Endothelial cell of hepatic sinusoid (primary cell): ENCODE measurements around the gene GNAT3.

ENCODE experiments used
- in situ Hi-C: cut with HindIII; loops from 2 replicates; pipeline ENCODE4 v1.10.0; 2017; ENCODE audit warnings: low sequenced_read_pairs

Gene GNAT3

DNA sequence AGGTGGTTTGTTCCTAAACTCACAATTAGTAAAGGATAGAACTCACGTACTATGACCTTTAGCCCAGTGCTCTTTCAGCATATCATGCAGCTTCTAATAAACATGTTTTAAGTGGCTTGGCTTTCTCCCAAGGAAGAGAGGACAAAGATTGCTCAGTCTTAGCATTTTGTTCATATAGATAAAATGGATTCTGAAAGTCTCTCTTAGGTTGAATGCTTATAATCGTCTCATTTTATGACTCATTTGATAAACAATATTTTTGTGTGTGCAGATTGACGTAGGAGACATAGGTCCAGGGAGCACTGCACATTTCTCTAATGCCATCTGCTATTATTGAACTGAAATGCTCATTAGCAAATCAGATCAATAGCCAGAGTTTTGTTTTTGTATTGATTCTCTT, 44.8 kb downstream of the GNAT3 start:
- in situ Hi-C loops = no loop called here

- in situ Hi-C loops = no loop called here
Measured at GRCh38 chr7:80466636-80467035, 45.2 kb downstream of the GNAT3 start.

DNA sequence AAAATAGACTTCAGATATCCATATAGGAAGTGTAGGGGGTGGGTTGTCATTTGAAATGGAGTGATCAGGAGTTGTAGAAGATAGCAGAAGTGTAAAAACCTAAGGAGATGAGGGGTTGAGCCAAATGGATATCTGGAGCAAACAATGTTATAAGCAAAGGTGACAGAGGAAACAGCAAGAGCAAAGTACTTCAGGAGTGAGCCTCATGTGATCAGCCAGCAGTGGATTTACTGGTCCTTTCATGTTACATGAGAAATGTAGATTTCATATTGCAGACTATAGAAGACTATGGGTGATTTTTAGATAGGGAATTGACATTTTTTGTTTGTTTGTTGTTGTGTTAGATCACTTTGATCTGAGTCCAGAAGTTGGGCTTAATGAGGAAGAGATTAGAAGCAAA, 47.7 kb downstream of the GNAT3 start:
- in situ Hi-C loops = no loop called here

- in situ Hi-C loops = no loop called here
Measured at GRCh38 chr7:80463272-80463920, 48.5 kb downstream of the GNAT3 start.

- in situ Hi-C loops = no loop called here
Measured at GRCh38 chr7:80460857-80461256, 51.0 kb downstream of the GNAT3 start.

GRCh38 chr7:80459776-80460510, 51.9 kb downstream of the GNAT3 start:
- in situ Hi-C loops = no loop called here

DNA sequence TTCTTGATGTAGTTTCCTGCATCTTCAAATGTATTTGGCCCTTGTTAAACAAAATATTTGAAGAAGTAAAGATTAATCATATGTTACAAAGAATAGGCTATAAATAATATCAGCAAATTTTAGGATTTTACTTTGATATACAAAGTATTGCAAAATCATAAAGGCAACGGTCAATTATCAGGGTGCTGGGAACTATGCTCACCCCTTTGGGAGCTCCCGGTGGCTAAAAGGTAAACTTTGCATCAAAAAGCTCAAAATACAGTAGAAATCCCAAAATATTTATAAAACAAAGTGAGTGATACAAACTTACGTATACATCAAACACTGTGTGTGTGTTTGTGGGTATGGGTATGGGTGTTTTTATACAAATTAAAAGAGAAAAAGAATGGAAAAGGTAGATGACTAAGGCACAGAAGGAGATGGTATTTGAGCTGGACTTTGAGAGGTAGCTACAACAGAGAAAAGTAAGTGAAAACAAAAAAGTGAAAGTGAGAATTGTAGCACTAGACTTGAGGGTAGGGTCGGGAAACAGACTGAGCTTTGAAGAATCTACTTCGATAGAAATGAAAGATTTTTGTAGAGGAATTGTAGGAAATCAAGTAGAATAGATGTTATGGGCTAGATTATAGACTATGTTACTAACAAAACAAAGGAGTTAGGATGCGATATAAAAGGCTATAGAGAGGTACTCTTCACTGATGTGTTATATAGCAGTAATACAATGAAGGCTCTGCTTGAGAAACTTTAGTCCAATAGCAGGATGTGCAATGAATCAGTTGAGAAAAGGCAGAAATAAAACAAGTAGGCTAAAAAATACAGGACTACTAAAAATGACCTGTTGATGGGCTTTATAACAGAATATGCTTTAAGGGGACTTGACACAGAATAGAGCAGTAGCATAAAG, 52.8 kb downstream of the GNAT3 start:
- in situ Hi-C loops = no loop called here

- in situ Hi-C loops = no loop called here
Measured at GRCh38 chr7:80453699-80454340, 58.0 kb downstream of the GNAT3 start.

DNA sequence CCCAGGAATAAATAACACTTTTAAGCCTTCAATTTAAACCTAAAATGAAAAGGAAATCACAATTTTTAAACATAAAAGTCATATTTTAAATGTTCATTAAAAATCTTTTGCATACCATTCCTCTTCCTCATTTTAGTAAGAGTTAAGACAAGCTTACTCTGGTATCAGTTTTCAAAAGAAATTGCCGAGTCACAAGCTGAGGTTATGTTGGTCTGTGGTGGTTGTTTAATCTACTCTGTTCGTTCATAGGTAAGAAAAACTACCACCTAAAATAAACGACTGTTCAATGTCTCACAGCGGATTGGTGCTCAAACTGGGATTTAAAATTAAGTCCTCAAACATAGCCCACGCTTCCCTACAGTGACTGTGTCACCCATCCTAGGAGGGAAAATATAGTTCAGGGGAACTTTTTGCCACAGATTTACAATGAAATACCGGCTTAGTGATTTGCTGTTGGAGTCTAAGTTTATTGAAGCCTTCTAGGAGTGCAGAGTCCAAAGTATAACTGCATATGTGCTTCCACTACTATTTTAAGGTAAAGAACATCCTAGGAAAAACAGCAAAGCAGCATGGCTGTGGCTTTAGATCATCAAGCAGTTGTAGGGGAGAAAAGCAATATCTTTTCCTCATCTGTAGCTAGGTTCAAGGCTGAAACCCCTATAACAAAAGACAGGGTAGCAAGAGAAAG, 61.1 kb downstream of the GNAT3 start:
- in situ Hi-C loops = no loop called here

GRCh38 chr7:80449836-80450235, 62.0 kb downstream of the GNAT3 start:
- in situ Hi-C loops = loop anchor here (25.0 kb wide), 1 partner anchor 212 kb away; no protein-coding TSS in a partner anchor

GRCh38 chr7:80445351-80445750, 66.5 kb downstream of the GNAT3 start:
- in situ Hi-C loops = loop anchor here (25.0 kb wide), 1 partner anchor 217 kb away; no protein-coding TSS in a partner anchor

DNA sequence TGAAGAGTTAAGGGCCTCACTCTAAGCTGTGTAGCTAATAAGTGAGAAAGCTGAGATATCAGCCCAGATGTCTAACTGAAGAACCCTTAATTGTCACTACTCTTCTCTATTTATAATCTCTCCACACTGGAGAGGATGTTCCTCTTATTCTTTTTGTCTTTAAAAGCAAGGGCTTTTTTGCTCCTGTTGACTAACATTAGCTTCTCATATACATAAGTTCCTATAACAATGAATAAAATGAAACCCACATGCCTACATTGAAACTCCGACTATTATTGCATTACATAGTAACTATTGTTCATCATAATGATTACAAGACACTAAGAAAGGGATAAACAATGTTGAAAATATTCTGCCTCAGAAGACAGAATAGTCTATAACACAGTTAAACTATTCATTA, 67.1 kb downstream of the GNAT3 start:
- in situ Hi-C loops = loop anchor here (25.0 kb wide), 1 partner anchor 217 kb away; no protein-coding TSS in a partner anchor

GRCh38 chr7:80443325-80443724, 68.5 kb downstream of the GNAT3 start:
- in situ Hi-C loops = loop anchor here (25.0 kb wide), 1 partner anchor 219 kb away; no protein-coding TSS in a partner anchor

DNA sequence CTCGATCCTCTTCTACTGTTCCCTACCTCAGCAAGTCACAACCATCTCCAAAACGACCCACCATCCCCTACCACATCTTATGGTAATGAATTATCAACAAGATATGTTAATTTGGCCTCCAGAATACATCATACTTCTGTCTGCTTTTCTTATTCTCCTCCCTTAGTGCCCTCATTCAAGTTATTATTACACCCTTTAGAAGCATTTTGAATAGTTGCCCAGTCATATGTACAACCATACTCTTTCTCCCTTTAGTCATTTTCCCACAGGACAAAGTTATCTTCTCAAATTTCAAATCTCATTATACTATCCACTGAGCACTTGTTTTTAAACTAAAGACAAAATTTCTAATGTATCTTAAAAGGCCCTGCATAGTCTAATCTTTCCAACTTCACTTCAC, 71.0 kb downstream of the GNAT3 start:
- in situ Hi-C loops = loop anchor here (25.0 kb wide), 1 partner anchor 221 kb away; no protein-coding TSS in a partner anchor

- in situ Hi-C loops = loop anchor here (25.0 kb wide), 1 partner anchor 222 kb away; no protein-coding TSS in a partner anchor
Measured at GRCh38 chr7:80439894-80440821, 71.7 kb downstream of the GNAT3 start.

DNA sequence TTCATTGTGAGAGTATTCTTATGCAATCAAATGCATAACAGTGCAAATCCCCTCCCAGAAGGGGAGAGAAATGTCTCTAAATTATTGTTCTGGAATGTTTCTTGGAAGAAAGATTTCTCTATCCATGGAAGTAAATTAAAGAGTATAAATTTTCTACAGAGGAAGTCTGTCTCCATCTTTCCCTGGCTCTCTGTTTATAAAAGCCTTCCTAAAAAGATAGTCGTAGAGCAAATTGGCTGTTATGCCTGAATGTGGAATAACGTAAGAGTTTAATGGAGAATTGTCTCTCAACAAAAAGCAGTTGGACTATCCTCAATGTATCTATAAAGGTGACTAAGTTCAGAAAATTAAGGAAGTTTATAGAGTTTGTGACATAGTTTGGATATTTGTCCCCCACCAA, 76.3 kb downstream of the GNAT3 start:
- in situ Hi-C loops = loop anchor here (25.0 kb wide), 1 partner anchor 227 kb away; no protein-coding TSS in a partner anchor

DNA sequence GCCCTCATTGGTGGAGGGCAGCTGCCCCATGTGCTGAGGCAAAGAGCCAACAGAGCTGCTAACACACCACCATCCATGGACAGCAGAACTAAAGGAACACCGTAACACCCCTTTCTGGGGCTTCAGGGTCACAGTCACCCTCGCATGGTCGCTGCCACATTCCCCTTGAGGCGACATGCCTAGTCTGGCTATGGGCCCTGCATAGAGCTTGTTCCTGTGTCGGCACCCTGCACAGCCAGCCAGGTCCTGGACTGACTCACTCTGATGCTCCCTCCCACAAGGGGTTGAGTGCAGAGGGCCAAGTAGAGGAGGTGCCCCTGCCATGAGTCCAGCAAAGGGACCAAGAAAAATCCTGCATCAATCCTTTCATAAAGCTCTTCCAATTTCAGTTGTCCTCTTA, 77.8 kb downstream of the GNAT3 start:
- in situ Hi-C loops = loop anchor here (25.0 kb wide), 1 partner anchor 228 kb away; no protein-coding TSS in a partner anchor

GRCh38 chr7:80432166-80432565, 79.7 kb downstream of the GNAT3 start:
- in situ Hi-C loops = loop anchor here (25.0 kb wide), 1 partner anchor 230 kb away; no protein-coding TSS in a partner anchor

DNA sequence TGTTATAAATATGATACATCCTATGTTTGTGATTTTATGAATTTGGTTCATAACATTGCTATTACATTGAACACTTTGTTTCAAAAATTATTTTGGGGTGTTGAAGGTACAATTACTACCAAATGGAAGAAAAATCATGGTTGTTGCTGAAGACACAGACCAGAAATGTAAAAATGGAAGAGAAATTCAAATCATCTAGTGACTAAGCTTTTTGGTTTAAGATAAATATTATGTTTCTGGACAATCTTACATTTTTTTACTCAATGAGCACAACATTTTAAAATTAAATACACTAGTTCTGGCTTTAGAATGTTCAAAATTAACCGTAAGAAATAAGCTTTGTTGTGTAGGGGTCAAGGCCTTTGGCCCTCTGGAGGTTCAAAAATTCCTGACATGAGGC, 82.7 kb downstream of the GNAT3 start:
- in situ Hi-C loops = loop anchor here (25.0 kb wide), 1 partner anchor 233 kb away; no protein-coding TSS in a partner anchor
